Left colon (tissue), 2 donors: ENCODE data around the gene NDUFS4. TPM values are rescaled to one million over a fixed set of nuclear protein-coding genes. Genes with fewer than 3 reads are reported as not detected.
"Not testable (repeated sequence)": the region's sequence is repeated elsewhere in the genome, so short reads cannot be mapped to it uniquely, and the experiment has no call there.

Experiments
- ATAC-seq: fragments of 200-7000 bp; cut with Tn5 transposase; one replicate; pipeline ENCODE4 v1.9.1; 2020; ENCODE audit warnings: mild to moderate bottlenecking, moderate library complexity
- DNase-seq, 2 donors: peaks; one replicate each; pipeline ENCODE4 v3.0.0-alpha.2; 2020
- intact Hi-C, 2 donors: fragments of 100-400 bp; cut with DNase I in 1 of 2; cut with micrococcal nuclease in 1 of 2; formaldehyde crosslinking; loops; one replicate each; pipeline versions ENCODE4 v1.11.2 to v1.14.0; 2022; cut with DNase I, micrococcal nuclease
- long read RNA-seq: library from polyadenylated mRNA; unstranded; transcript quantifications from one replicate; pipeline ENCODE4 v2.0.0, GENCODE V29; 2021
- total RNA-seq, 2 donors: library from RNA; stranded (reverse); fragmentation: NEBNext Ultra II Directional; extraction: Animal tissue kit (Norgen Biotek cat#: 25700); gene quantifications; one replicate each; pipeline ENCODE4 v1.2.1, GENCODE V29; 2021
- donor health status: DM: no; HTN: no; CAD: no.
- donor health status: DM: yes; HTN: yes; CAD: no.

NDUFS4 gene
- 10 to 100 TPM; 92.6 to 97.3 TPM for total RNA-seq
- long read RNA-seq, transcript NDUFS4-201 (5 exons, 675 nt): major isoform, 37 of 39 reads
- long read RNA-seq, partial matches to known transcripts: 0 of 39 reads
- long read RNA-seq, other reads (novel, unspliced or antisense): 1 of 39 reads

GRCh38 chr5:53560506-53561191 lies at the start of gene NDUFS4:
Gene NDUFS4, plus strand, starts transcription at chr5:53560639. Its CDS starts 24 bp downstream, at chr5:53560663.
- ATAC-seq (peak; percentile 97), DNase-seq (peak; percentile 90 to 92)
- intact Hi-C loops: no loop called here

GRCh38 chr5:53512539-53512938 lies 47.9 kb upstream of the NDUFS4 start:
- ATAC-seq: no peak

GRCh38 chr5:53515988-53516387 lies 44.5 kb upstream of the NDUFS4 start:
- intact Hi-C loops: no loop called here
- no peak for ATAC-seq

More at GRCh38 chr5:53512539-53512938, 47.9 kb upstream of the NDUFS4 start:
- DNase-seq: no peak
- intact Hi-C loops: no loop called here

GRCh38 chr5:53520813-53521212 lies 39.6 kb upstream of the NDUFS4 start:
- DNase-seq (no peak), ATAC-seq (no peak)
- intact Hi-C loops: no loop called here

More at GRCh38 chr5:53515988-53516387, 44.5 kb upstream of the NDUFS4 start:
- no peak for DNase-seq

GRCh38 chr5:53537711-53538110 lies 22.7 kb upstream of the NDUFS4 start:
- ATAC-seq (no peak), DNase-seq (no peak)
- intact Hi-C loops: no loop called here

- ATAC-seq, intact Hi-C loops: not testable (repeated sequence)
These were observed 19.7 kb upstream of the NDUFS4 start for GRCh38 chr5:53540739-53541138.

GRCh38 chr5:53541859-53542258 lies 18.6 kb upstream of the NDUFS4 start:
- no peak for DNase-seq
- ATAC-seq: no peak
- intact Hi-C loops: no loop called here

More at GRCh38 chr5:53540739-53541138, 19.7 kb upstream of the NDUFS4 start:
- DNase-seq: not testable (repeated sequence)

GRCh38 chr5:53542926-53543325 lies 17.5 kb upstream of the NDUFS4 start:
- no peak for DNase-seq
- no peak for ATAC-seq
- intact Hi-C loops: no loop called here

- intact Hi-C loops: no loop called here
- no peak for DNase-seq
- no peak for ATAC-seq
These were observed 17.0 kb upstream of the NDUFS4 start for GRCh38 chr5:53543401-53543800.

GRCh38 chr5:53545744-53546143 lies 14.7 kb upstream of the NDUFS4 start:
- ATAC-seq (no peak), DNase-seq (no peak)
- intact Hi-C loops: no loop called here

- intact Hi-C loops: no loop called here
- ATAC-seq (peak; percentile 74), DNase-seq (no peak)
These were observed 13.2 kb upstream of the NDUFS4 start for GRCh38 chr5:53547226-53547625.

- peak; percentile 45 to 74 for DNase-seq
- intact Hi-C loops: not testable (repeated sequence)
- ATAC-seq: peak; percentile 80
These were observed 11.9 kb upstream of the NDUFS4 start for GRCh38 chr5:53548501-53548900.

GRCh38 chr5:53549792-53550191 lies 10.6 kb upstream of the NDUFS4 start:
- intact Hi-C loops: no loop called here
- ATAC-seq (no peak), DNase-seq (no peak)

- DNase-seq: no peak
- intact Hi-C loops: no loop called here
These were observed 7.9 kb upstream of the NDUFS4 start for GRCh38 chr5:53552561-53552960.

GRCh38 chr5:53554444-53554843 lies 6.0 kb upstream of the NDUFS4 start:
- intact Hi-C loops: no loop called here
- no peak for DNase-seq
- ATAC-seq: no peak

More at GRCh38 chr5:53552561-53552960, 7.9 kb upstream of the NDUFS4 start:
- no peak for ATAC-seq

GRCh38 chr5:53555160-53555559 lies 5.3 kb upstream of the NDUFS4 start:
- DNase-seq (no peak), ATAC-seq (no peak)
- intact Hi-C loops: no loop called here

GRCh38 chr5:53556001-53556400 lies 4.4 kb upstream of the NDUFS4 start:
- intact Hi-C loops: no loop called here
- no peak for ATAC-seq
- no peak for DNase-seq

GRCh38 chr5:53557386-53557785 lies 3.1 kb upstream of the NDUFS4 start:
- ATAC-seq (no peak), DNase-seq (no peak)
- intact Hi-C loops: no loop called here

- no peak for ATAC-seq
- no peak for DNase-seq
- intact Hi-C loops: no loop called here
These were observed 1.5 kb upstream of the NDUFS4 start for GRCh38 chr5:53558966-53559365.

- no peak for DNase-seq
- intact Hi-C loops: no loop called here
- peak; percentile 34 for ATAC-seq
These were observed 411 bp upstream of the NDUFS4 start for GRCh38 chr5:53560028-53560427.

- intact Hi-C loops: no loop called here
- no peak for ATAC-seq
- no peak for DNase-seq
These were observed 8.0 kb downstream of the NDUFS4 start for GRCh38 chr5:53568401-53568800.
